GM12878 (cell line): ENCODE data around the gene UBR3. TPM values are rescaled to one million over a fixed set of nuclear protein-coding genes. Genes with fewer than 3 reads are reported as not detected.

Experiments used
- ATAC-seq: fragments of 200-7000 bp; cut with Tn5 transposase; 3 replicates; pipeline ENCODE4 v1.9.1; 2020; ENCODE audit warnings: mild to moderate bottlenecking, moderate library complexity
- BruUV-seq: library from RNA; stranded (reverse); fragments of 400-500 nt; replicated peaks from 2 replicates; lab custom pipeline; 2021; lab: Mats Ljungman, UMichigan
- CTCF ChIA-PET: fragments of 300-600 bp; sonication (Branson Sonifier 250); formaldehyde crosslinking; extraction: SDS; loops from one replicate; lab custom pipeline; 2021; ENCODE audit warnings: inconsistent platforms; lab: Yijun Ruan, JAX
- POLR2A ChIA-PET: fragments of 350-600 bp; formaldehyde crosslinking; extraction: SDS; loops from one replicate; lab custom pipeline; 2021; ENCODE audit warnings: inconsistent platforms; lab: Charles Lee
- RAD21 ChIA-PET: fragments of 300-600 bp; sonication (Branson Sonifier 250); formaldehyde crosslinking; loops from one replicate; lab custom pipeline; 2023; ENCODE audit warnings: antibody characterized with exemption; ENCODE audit not compliant: unreplicated experiment; lab: Charles Lee
- SMC1A ChIA-PET: fragments of 300-600 bp; sonication (Branson Sonifier 250); formaldehyde crosslinking; loops from one replicate; lab custom pipeline; 2023; ENCODE audit not compliant: unreplicated experiment, uncharacterized antibody; lab: Charles Lee
- DNase-seq: peaks from one replicate; pipeline ENCODE4 v3.0.0-alpha.2; 2011; ENCODE audit warnings: low read depth, low spot score
- FAIRE-seq: peaks from 3 replicates; lab custom pipeline; 2011; peaks lifted over from hg19 to GRCh38; lab: Jason Lieb, UNC
- H2AFZ ChIP-seq: 2 replicates; pipeline ENCODE4 v1.6.0; 2011; ENCODE audit warnings: low read depth, low read length, control low read depth; ENCODE audit not compliant: control insufficient read depth
- H3K27ac ChIP-seq: 2 replicates; pipeline ENCODE4 v1.5.1; 2011; ENCODE audit warnings: control low read depth; ENCODE audit not compliant: control insufficient read depth, insufficient read depth
- H3K27me3 ChIP-seq, 2 experiments: replicated peaks in 1 of 2; 2 replicates each; pipeline versions ENCODE4 v1.6.0 to v1.6.1; 2011; ENCODE audit warnings: low read length in 1 of 2; ENCODE audit not compliant: control insufficient read depth in 2 of 2, insufficient read depth in 2 of 2
- H3K36me3 ChIP-seq, 2 experiments: 2 replicates each; pipeline ENCODE4 v1.5.1; 2011; ENCODE audit warnings: low read length in 1 of 2; ENCODE audit not compliant: control insufficient read depth in 2 of 2, insufficient read depth in 2 of 2
- H3K4me1 ChIP-seq: 2 replicates; pipeline ENCODE4 v1.6.1; 2011; ENCODE audit warnings: mild to moderate bottlenecking, low read length, moderate library complexity, mixed read lengths; ENCODE audit not compliant: control insufficient read depth, insufficient read depth
- H3K4me2 ChIP-seq: 2 replicates; pipeline ENCODE4 v1.6.0; 2011; ENCODE audit warnings: control low read depth; ENCODE audit not compliant: control insufficient read depth, insufficient read depth
- H3K4me3 ChIP-seq: fragments of 200-600 bp; sonication (generic); 2 replicates; pipeline ENCODE4 v1.5.1; 2016
- H3K79me2 ChIP-seq: 2 replicates; pipeline ENCODE4 v1.6.0; 2011; ENCODE audit warnings: low read length; ENCODE audit not compliant: control insufficient read depth, insufficient read depth
- H3K9ac ChIP-seq: 2 replicates; pipeline ENCODE4 v1.8.0; 2011; ENCODE audit warnings: low read length, control low read depth, mixed read lengths; ENCODE audit not compliant: control insufficient read depth, insufficient read depth
- H3K9me3 ChIP-seq: replicated peaks from 3 replicates; pipeline ENCODE4 v1.5.1; 2011; ENCODE audit warnings: mild to moderate bottlenecking, low read length; ENCODE audit not compliant: control insufficient read depth, insufficient read depth
- H4K20me1 ChIP-seq: 2 replicates; pipeline ENCODE4 v1.6.0; 2011; ENCODE audit not compliant: control insufficient read depth, insufficient read depth
- ELK1 ChIP-seq: IDR thresholded peaks from 2 replicates; pipeline ENCODE4 v1.6.1; 2012; ENCODE audit warnings: low read depth, low read length, improper control_type of control experiment
- FOXK2 ChIP-seq: fragments of 450-650 bp; IDR thresholded peaks from 2 replicates; pipeline ENCODE4 v1.6.1; 2017; ENCODE audit warnings: mild to moderate bottlenecking, moderate library complexity
- HDAC2 ChIP-seq: fragments of 200-600 bp; sonication (generic); IDR thresholded peaks from 2 replicates; pipeline ENCODE4 v1.6.1; 2017
- IKZF1 ChIP-seq: fragments of 450-650 bp; conservative IDR thresholded peaks from 2 replicates; pipeline ENCODE4 v1.6.1; 2017; ENCODE audit warnings: antibody characterized with exemption, mild to moderate bottlenecking
- KAT2A ChIP-seq: conservative IDR thresholded peaks from 2 replicates; pipeline ENCODE4 v1.6.1; 2011; ENCODE audit warnings: low read depth, low read length; ENCODE audit not compliant: control insufficient read depth
- MEF2B ChIP-seq: fragments of 450-650 bp; IDR thresholded peaks from 2 replicates; pipeline ENCODE4 v1.6.1; 2018; ENCODE audit warnings: mild to moderate bottlenecking, moderate library complexity; ENCODE audit not compliant: partially characterized antibody, poor library complexity, severe bottlenecking
- NFYB ChIP-seq: IDR thresholded peaks from 2 replicates; pipeline ENCODE4 v1.6.1; 2011; ENCODE audit warnings: low read depth, mild to moderate bottlenecking, low read length, improper control_type of control experiment, moderate library complexity; ENCODE audit not compliant: insufficient read depth
- NR2C1 ChIP-seq: fragments of 450-650 bp; IDR thresholded peaks from 2 replicates; pipeline ENCODE4 v1.6.1; 2017; ENCODE audit warnings: antibody characterized with exemption, mild to moderate bottlenecking, moderate library complexity
- SIN3A ChIP-seq: IDR thresholded peaks from 2 replicates; pipeline ENCODE4 v1.6.1; 2012; ENCODE audit warnings: low read depth, low read length, improper control_type of control experiment
- STAT3 ChIP-seq: IDR thresholded peaks from 2 replicates; pipeline ENCODE4 v1.6.1; 2011; ENCODE audit warnings: low read depth, low read length, improper control_type of control experiment
- TCF12 ChIP-seq: IDR thresholded peaks from 2 replicates; pipeline ENCODE4 v1.6.1; 2011; ENCODE audit warnings: low read depth, mild to moderate bottlenecking, low read length
- TCF3 ChIP-seq: IDR thresholded peaks from 2 replicates; pipeline ENCODE4 v1.6.1; 2012; ENCODE audit warnings: low read depth, mild to moderate bottlenecking, low read length, borderline replicate concordance; ENCODE audit not compliant: insufficient read depth
- ZNF24 ChIP-seq: fragments of 450-650 bp; IDR thresholded peaks from 2 replicates; pipeline ENCODE4 v1.6.1; 2017; ENCODE audit warnings: antibody characterized with exemption, mild to moderate bottlenecking
- ZZZ3 ChIP-seq: IDR thresholded peaks from 2 replicates; pipeline ENCODE4 v1.6.1; 2011; ENCODE audit warnings: low read depth; ENCODE audit not compliant: control insufficient read depth, insufficient read length
- whole genome bisulfite sequencing: methylation state at CpG from one replicate; pipeline ENCODE4 v1.1.6; 2016; ENCODE audit warnings: low lambda C conversion rate; ENCODE audit not compliant: insufficient replicate concordance, insufficient coverage; ENCODE audit errors: missing lambda C conversion rate; 5-methylcytosine and 5-hydroxymethylcytosine counted together
- in situ Hi-C: fragments of 300-500 bp; cut with MboI; formaldehyde crosslinking; loops from 9 replicates; pipeline ENCODE4 v1.14.3; 2018; ENCODE audit warnings: mixed read lengths
- intact Hi-C: fragments of 100-400 bp; cut with micrococcal nuclease; formaldehyde crosslinking; loops from one replicate; pipeline ENCODE4 v1.14.2; 2022; ENCODE audit not compliant: unreplicated experiment
- polyA plus RNA-seq, 11 experiments: library from polyadenylated mRNA; depleted of rRNA in 4 of 11; unstranded in 6 of 11; stranded (reverse) in 5 of 11; fragments of >200 nt; fragmentation: Nextera tagmentation in 4 of 11; fragmentation: Illumina TruSeq in 1 of 11; extraction: Ambion mirVana in 4 of 11; extraction: Trizol in 1 of 11; gene quantifications; 1 replicate in 1 of 11; 2 replicates in 10 of 11; pipeline versions ENCODE4 v1.2.1 to v1.2.3, GENCODE V29; 2011 to 2016; ENCODE audit warnings: inconsistent platforms in 2 of 11, missing spikeins in 2 of 11, low read depth in 1 of 11
- total RNA-seq, 4 experiments: library from RNA; depleted of rRNA in 3 of 4; stranded (reverse); fragments of >200 nt in 3 of 4; fragmentation: Illumina TruSeq in 1 of 4; extraction: Trizol in 1 of 4; gene quantifications; 2 replicates each; pipeline versions ENCODE4 v1.2.1 to v1.2.3, GENCODE V29; 2013 to 2021

The UBR3 gene
- total and polyA plus RNA-seq, 10 of the 15 experiments (the other 5 are each of a cell fraction or from before 2014, with no cell fraction given), result 3.8 to 22.9 (median 11.2) TPM

DNA sequence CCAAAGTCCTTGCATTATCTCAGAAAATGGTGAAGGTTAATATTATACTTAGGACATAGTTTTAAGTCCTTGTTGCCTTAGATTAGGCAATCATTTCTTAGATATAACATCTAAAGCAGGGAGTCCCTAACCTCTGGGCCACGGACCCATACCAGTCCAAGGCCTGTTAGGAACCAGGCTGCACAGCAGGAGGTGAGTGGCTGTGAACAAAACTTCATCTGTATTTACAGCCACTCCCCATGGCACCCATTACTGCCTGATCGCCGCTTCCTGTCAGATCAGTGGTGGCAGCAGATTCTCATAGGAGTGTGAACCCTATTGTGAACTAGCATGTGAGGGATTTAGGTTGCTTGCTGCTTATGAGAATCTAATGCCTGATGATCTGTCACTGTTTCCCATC lies 264.2 kb downstream of the UBR3 start:
- Histone ChIP-seq H3K27me3 (no peaks in the 10 kb centered on the region), H3K9me3 (no peaks in the 10 kb centered on the region), H2AFZ (no peak overlapping the region), H3K36me3 (no peaks in the 10 kb centered on the region), H3K4me2 (no peak overlapping the region), H3K27ac (no peak overlapping the region), H3K9ac (no peak overlapping the region), H3K4me1 (no peaks in the 10 kb centered on the region), H3K4me3 (no peak overlapping the region), H3K79me2 (no peaks in the 10 kb centered on the region), H4K20me1 (no peaks in the 10 kb centered on the region)
- POLR2A ChIA-PET, result no interaction called here
- TF ChIP-seq MEF2B (no peak), ELK1 (no peak), SIN3A (no peak), STAT3 (no peak), ZNF24 (no peak), IKZF1 (no peak)
- intact Hi-C loops (loop anchor here (10.0 kb wide), 2 partner anchors 63 to 123 kb away; no protein-coding TSS in a partner anchor), in situ Hi-C loops (no loop called here)
- WGBS, result 87% methylated on average over 3 of the region's 3 CpGs
- RAD21 ChIA-PET, result no interaction called here
- DNase-seq (no peak), FAIRE-seq (no peak), ATAC-seq (no peak)
- CTCF ChIA-PET, result no interaction called here
- SMC1A ChIA-PET, result no interaction called here
- BruUV-seq, result no TSS peak

GRCh38 chr2:170092436-170093060 lies 265.3 kb downstream of the UBR3 start:
- Histone ChIP-seq H3K9me3 (no peaks in the 10 kb centered on the region; the same call in 2 of the 3 replicates), H3K79me2 (no peaks in the 10 kb centered on the region), H2AFZ (no peak overlapping the region), H3K36me3 (no peaks in the 10 kb centered on the region), H3K4me2 (no peak overlapping the region), H3K4me1 (no peaks in the 10 kb centered on the region), H3K4me3 (no peak overlapping the region), H3K9ac (no peak overlapping the region), H4K20me1 (no peaks in the 10 kb centered on the region), H3K27ac (no peak overlapping the region), H3K27me3 (no peaks in the 10 kb centered on the region)
- ChIA-PET POLR2A (no interaction called here), SMC1A (no interaction called here), CTCF (no interaction called here), RAD21 (no interaction called here)
- intact Hi-C loops, result loop anchor here (10.0 kb wide), 2 partner anchors 62 to 122 kb away; no protein-coding TSS in a partner anchor
- FAIRE-seq (no peak), DNase-seq (no peak), ATAC-seq (no peak)
- BruUV-seq, result no TSS peak
- in situ Hi-C loops, result no loop called here
- WGBS, result 65% methylated on average over 4 of the region's 4 CpGs
- TF ChIP-seq TCF3 (no peak), NR2C1 (no peak), ZZZ3 (no peak), IKZF1 (no peak), NFYB (no peak), TCF12 (no peak), KAT2A (no peak), FOXK2 (no peak), HDAC2 (no peak)
